GM12878 (cell line): ENCODE results near the gene KDM5B. TPM values are rescaled to one million over a fixed set of nuclear protein-coding genes. Genes with fewer than 3 reads are reported as not detected.

Experiments used
- ATAC-seq: fragments of 200-7000 bp; cut with Tn5 transposase; 3 replicates; pipeline ENCODE4 v1.9.1; 2020; ENCODE audit warnings: mild to moderate bottlenecking, moderate library complexity
- BruUV-seq: library from RNA; stranded (reverse); fragments of 400-500 nt; replicated peaks from 2 replicates; lab custom pipeline; 2021; lab: Mats Ljungman, UMichigan
- CTCF ChIA-PET: fragments of 300-600 bp; sonication (Branson Sonifier 250); formaldehyde crosslinking; extraction: SDS; loops from one replicate; lab custom pipeline; 2021; ENCODE audit warnings: inconsistent platforms; lab: Yijun Ruan, JAX
- POLR2A ChIA-PET: fragments of 350-600 bp; formaldehyde crosslinking; extraction: SDS; loops from one replicate; lab custom pipeline; 2021; ENCODE audit warnings: inconsistent platforms; lab: Charles Lee
- RAD21 ChIA-PET: fragments of 300-600 bp; sonication (Branson Sonifier 250); formaldehyde crosslinking; loops from one replicate; lab custom pipeline; 2023; ENCODE audit warnings: antibody characterized with exemption; ENCODE audit not compliant: unreplicated experiment; lab: Charles Lee
- SMC1A ChIA-PET: fragments of 300-600 bp; sonication (Branson Sonifier 250); formaldehyde crosslinking; loops from one replicate; lab custom pipeline; 2023; ENCODE audit not compliant: unreplicated experiment, uncharacterized antibody; lab: Charles Lee
- DNase-seq: peaks from one replicate; pipeline ENCODE4 v3.0.0-alpha.2; 2011; ENCODE audit warnings: low read depth, low spot score
- FAIRE-seq: peaks from 3 replicates; lab custom pipeline; 2011; peaks lifted over from hg19 to GRCh38; lab: Jason Lieb, UNC
- H2AFZ ChIP-seq: 2 replicates; pipeline ENCODE4 v1.6.0; 2011; ENCODE audit warnings: low read depth, low read length, control low read depth; ENCODE audit not compliant: control insufficient read depth
- H3K27ac ChIP-seq: 2 replicates; pipeline ENCODE4 v1.5.1; 2011; ENCODE audit warnings: control low read depth; ENCODE audit not compliant: control insufficient read depth, insufficient read depth
- H3K27me3 ChIP-seq, 2 experiments: replicated peaks in 1 of 2; 2 replicates each; pipeline versions ENCODE4 v1.6.0 to v1.6.1; 2011; ENCODE audit warnings: low read length in 1 of 2; ENCODE audit not compliant: control insufficient read depth in 2 of 2, insufficient read depth in 2 of 2
- H3K36me3 ChIP-seq, 2 experiments: 2 replicates each; pipeline ENCODE4 v1.5.1; 2011; ENCODE audit warnings: low read length in 1 of 2; ENCODE audit not compliant: control insufficient read depth in 2 of 2, insufficient read depth in 2 of 2
- H3K4me1 ChIP-seq: 2 replicates; pipeline ENCODE4 v1.6.1; 2011; ENCODE audit warnings: mild to moderate bottlenecking, low read length, moderate library complexity, mixed read lengths; ENCODE audit not compliant: control insufficient read depth, insufficient read depth
- H3K4me2 ChIP-seq: 2 replicates; pipeline ENCODE4 v1.6.0; 2011; ENCODE audit warnings: control low read depth; ENCODE audit not compliant: control insufficient read depth, insufficient read depth
- H3K4me3 ChIP-seq: fragments of 200-600 bp; sonication (generic); 2 replicates; pipeline ENCODE4 v1.5.1; 2016
- H3K79me2 ChIP-seq: 2 replicates; pipeline ENCODE4 v1.6.0; 2011; ENCODE audit warnings: low read length; ENCODE audit not compliant: control insufficient read depth, insufficient read depth
- H3K9ac ChIP-seq: 2 replicates; pipeline ENCODE4 v1.8.0; 2011; ENCODE audit warnings: low read length, control low read depth, mixed read lengths; ENCODE audit not compliant: control insufficient read depth, insufficient read depth
- H3K9me3 ChIP-seq: replicated peaks from 3 replicates; pipeline ENCODE4 v1.5.1; 2011; ENCODE audit warnings: mild to moderate bottlenecking, low read length; ENCODE audit not compliant: control insufficient read depth, insufficient read depth
- H4K20me1 ChIP-seq: 2 replicates; pipeline ENCODE4 v1.6.0; 2011; ENCODE audit not compliant: control insufficient read depth, insufficient read depth
- JUND ChIP-seq: IDR thresholded peaks from 2 replicates; pipeline ENCODE4 v1.6.1; 2012; ENCODE audit warnings: low read depth, mild to moderate bottlenecking, low read length, improper control_type of control experiment, moderate library complexity
- KLF5 ChIP-seq: fragments of 450-650 bp; IDR thresholded peaks from 2 replicates; pipeline ENCODE4 v1.6.1; 2014; ENCODE audit warnings: mild to moderate bottlenecking; ENCODE audit not compliant: partially characterized antibody
- NBN ChIP-seq: fragments of 450-650 bp; IDR thresholded peaks from 2 replicates; pipeline ENCODE4 v1.6.1; 2016
- REST ChIP-seq: IDR thresholded peaks from 2 replicates; pipeline ENCODE4 v1.6.1; 2012; ENCODE audit warnings: mild to moderate bottlenecking, low read depth, low read length
- RUNX3 ChIP-seq: IDR thresholded peaks from 2 replicates; pipeline ENCODE4 v1.6.1; 2012; ENCODE audit warnings: low read length, inconsistent platforms
- TCF12 ChIP-seq: IDR thresholded peaks from 2 replicates; pipeline ENCODE4 v1.6.1; 2011; ENCODE audit warnings: low read depth, mild to moderate bottlenecking, low read length
- YBX1 ChIP-seq: fragments of 450-650 bp; IDR thresholded peaks from 2 replicates; pipeline ENCODE4 v1.6.1; 2016; ENCODE audit warnings: antibody characterized with exemption
- ZBTB11 ChIP-seq: fragments of 450-650 bp; formaldehyde crosslinking; IDR thresholded peaks from 2 replicates; pipeline ENCODE4 v1.5.0; 2022; ENCODE audit warnings: mild to moderate bottlenecking, missing genetic modification characterization
- ZNF687 ChIP-seq: fragments of 450-650 bp; IDR thresholded peaks from 2 replicates; pipeline ENCODE4 v1.6.1; 2017; ENCODE audit warnings: mild to moderate bottlenecking, moderate library complexity
- WGBS: methylation state at CpG from one replicate; pipeline ENCODE4 v1.1.6; 2016; ENCODE audit warnings: low lambda C conversion rate; ENCODE audit not compliant: insufficient replicate concordance, insufficient coverage; ENCODE audit errors: missing lambda C conversion rate; 5-methylcytosine and 5-hydroxymethylcytosine counted together
- in situ Hi-C: fragments of 300-500 bp; cut with MboI; formaldehyde crosslinking; loops from 9 replicates; pipeline ENCODE4 v1.14.3; 2018; ENCODE audit warnings: mixed read lengths
- intact Hi-C: fragments of 100-400 bp; cut with micrococcal nuclease; formaldehyde crosslinking; loops from one replicate; pipeline ENCODE4 v1.14.2; 2022; ENCODE audit not compliant: unreplicated experiment
- polyA plus RNA-seq, 11 experiments: library from polyadenylated mRNA; depleted of rRNA in 4 of 11; unstranded in 6 of 11; stranded (reverse) in 5 of 11; fragments of >200 nt; fragmentation: Nextera tagmentation in 4 of 11; fragmentation: Illumina TruSeq in 1 of 11; extraction: Ambion mirVana in 4 of 11; extraction: Trizol in 1 of 11; gene quantifications; 1 replicate in 1 of 11; 2 replicates in 10 of 11; pipeline versions ENCODE4 v1.2.1 to v1.2.3, GENCODE V29; 2011 to 2016; ENCODE audit warnings: inconsistent platforms in 2 of 11, missing spikeins in 2 of 11, low read depth in 1 of 11
- total RNA-seq, 4 experiments: library from RNA; depleted of rRNA in 3 of 4; stranded (reverse); fragments of >200 nt in 3 of 4; fragmentation: Illumina TruSeq in 1 of 4; extraction: Trizol in 1 of 4; gene quantifications; 2 replicates each; pipeline versions ENCODE4 v1.2.1 to v1.2.3, GENCODE V29; 2013 to 2021

Gene KDM5B
- total and polyA plus RNA-seq, 10 of the 15 experiments (the other 5 are each of a cell fraction or from before 2014, with no cell fraction given), result 1.7 to 26.6 (median 8.1) TPM

- no peak overlapping the region for H3K4me3 ChIP-seq
- peaks cover 8 to 15% of the 10 kb centered on the region in 2 experiments for H3K27me3 ChIP-seq
- TF ChIP-seq NBN (no peak), ZBTB11 (no peak), REST (no peak), ZNF687 (no peak), KLF5 (no peak), JUND (no peak), YBX1 (no peak), TCF12 (no peak), RUNX3 (no peak)
- FAIRE-seq, result no peak
- ChIA-PET POLR2A (no interaction called here), SMC1A (interaction anchor here (0.8 kb wide), 1 partner anchor 290 kb away, joined by 3 read pairs; no protein-coding TSS in a partner anchor), CTCF (no interaction called here), RAD21 (interaction anchor here (0.5 to 1.7 kb wide), 2 partner anchors 86 to 556 kb away, joined by 3 to 4 read pairs; no protein-coding TSS in a partner anchor)
- H3K4me1 ChIP-seq, result no peaks in the 10 kb centered on the region
- BruUV-seq, result no TSS peak
- intact Hi-C loops, result no loop called here
- DNase-seq, result no peak
- H3K9ac ChIP-seq, result no peak overlapping the region
- no peak; the same call in 1 of the 3 replicates for ATAC-seq
- no peak overlapping the region for H3K27ac ChIP-seq
- H3K4me2 ChIP-seq, result no peak overlapping the region
- H3K9me3 ChIP-seq, result no peaks in the 10 kb centered on the region
- 2% methylated on average over 4 of the region's 4 CpGs for WGBS
- H3K36me3 ChIP-seq, result no peaks in the 10 kb centered on the region
- H4K20me1 ChIP-seq, result no peaks in the 10 kb centered on the region
- in situ Hi-C loops, result no loop called here
- no peaks in the 10 kb centered on the region for H3K79me2 ChIP-seq
- H2AFZ ChIP-seq, result no peak overlapping the region
Measured at GRCh38 chr1:202704601-202705000, 103.6 kb downstream of the KDM5B start.
